Measurements from ENCODE around the gene TMEM116.
A peak's percentile ranks its signal among the peaks of the same experiment; 100 is the strongest.

Gene TMEM116

GRCh38 chr12:111942557-111942956 lies 70.4 kb downstream of the TMEM116 start (continued):
- TF ChIP-seq ZBTB49 (tag by site-specific recombination; IDR thresholded peaks at IDR 0.05; ENCODE audit: low read depth) (no peak), ZNF529 (tag by site-specific recombination; IDR thresholded peaks at IDR 0.05; ENCODE audit: insufficient replicate concordance) (no peak), ZNF629 (tag by site-specific recombination; IDR thresholded peaks at IDR 0.05) (peak; percentile 77), ZBTB17 (tag by site-specific recombination; IDR thresholded peaks at IDR 0.05) (no peak), ZNF19 (tag by site-specific recombination; IDR thresholded peaks at IDR 0.05; ENCODE audit: low read depth) (no peak), ZNF785 (tag by site-specific recombination; IDR thresholded peaks at IDR 0.05) (no peak), INSM2 (tag by site-specific recombination; IDR thresholded peaks at IDR 0.05) (no peak), ZEB2 (tag by site-specific recombination; IDR thresholded peaks at IDR 0.05) (no peak), ZBTB21 (tag by site-specific recombination; IDR thresholded peaks at IDR 0.05) (peak; percentile 85), ZNF423 (tag by site-specific recombination; IDR thresholded peaks at IDR 0.05) (no peak), HOXC10 (CRISPR knock-in tag; IDR thresholded peaks at IDR 0.05) (no peak), GLIS1 (tag by site-specific recombination; IDR thresholded peaks at IDR 0.05) (no peak), ZBTB1 (tag by site-specific recombination; IDR thresholded peaks at IDR 0.05) (no peak), ZNF26 (tag by site-specific recombination; IDR thresholded peaks at IDR 0.05) (no peak), MZF1 (tag by site-specific recombination; IDR thresholded peaks at IDR 0.05; ENCODE audit: borderline replicate concordance) (no peak), KLF17 (tag by site-specific recombination; IDR thresholded peaks at IDR 0.05) (no peak), ZNF10 (tag by site-specific recombination; IDR thresholded peaks at IDR 0.05) (no peak), MYNN (tag by site-specific recombination; IDR thresholded peaks at IDR 0.05; ENCODE audit: borderline replicate concordance) (no peak), ZNF121 (tag by site-specific recombination; IDR thresholded peaks at IDR 0.05) (no peak), ZNF404 (tag by site-specific recombination; IDR thresholded peaks at IDR 0.05) (no peak), KLF9 (tag by site-specific recombination; IDR thresholded peaks at IDR 0.05; ENCODE audit: low read depth) (peak; percentile 72; the same call in 1 of the 2 replicates), ZNF302 (tag by site-specific recombination; IDR thresholded peaks at IDR 0.05; ENCODE audit: low read depth) (no peak), BCL11A (tag by site-specific recombination; IDR thresholded peaks at IDR 0.05; ENCODE audit: low read depth) (no peak), BCL6B (tag by site-specific recombination; IDR thresholded peaks at IDR 0.05) (no peak), ZNF621 (tag by site-specific recombination; IDR thresholded peaks at IDR 0.05) (no peak), ZNF324 (tag by site-specific recombination; IDR thresholded peaks at IDR 0.05) (0 out of 2 replicates have a peak, but pooled peaks have one; percentile 22), ZNF23 (tag by site-specific recombination; IDR thresholded peaks at IDR 0.05; ENCODE audit: borderline replicate concordance) (no peak), ZSCAN18 (tag by site-specific recombination; IDR thresholded peaks at IDR 0.05) (no peak), ZNF600 (tag by site-specific recombination; IDR thresholded peaks at IDR 0.05) (no peak), ZNF350 (tag by site-specific recombination; IDR thresholded peaks at IDR 0.05) (no peak), ZNF548 (tag by site-specific recombination; IDR thresholded peaks at IDR 0.05) (no peak)
- TF ChIP-seq, protein P1, sequence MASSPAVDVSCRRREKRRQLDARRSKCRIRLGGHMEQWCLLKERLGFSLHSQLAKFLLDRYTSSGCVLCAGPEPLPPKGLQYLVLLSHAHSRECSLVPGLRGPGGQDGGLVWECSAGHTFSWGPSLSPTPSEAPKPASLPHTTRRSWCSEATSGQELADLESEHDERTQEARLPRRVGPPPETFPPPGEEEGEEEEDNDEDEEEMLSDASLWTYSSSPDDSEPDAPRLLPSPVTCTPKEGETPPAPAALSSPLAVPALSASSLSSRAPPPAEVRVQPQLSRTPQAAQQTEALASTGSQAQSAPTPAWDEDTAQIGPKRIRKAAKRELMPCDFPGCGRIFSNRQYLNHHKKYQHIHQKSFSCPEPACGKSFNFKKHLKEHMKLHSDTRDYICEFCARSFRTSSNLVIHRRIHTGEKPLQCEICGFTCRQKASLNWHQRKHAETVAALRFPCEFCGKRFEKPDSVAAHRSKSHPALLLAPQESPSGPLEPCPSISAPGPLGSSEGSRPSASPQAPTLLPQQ (tag by site-specific recombination; IDR thresholded peaks at IDR 0.05) = 0 out of 2 replicates have a peak, but pooled peaks have one; percentile 44

All from HEK293 (cell line).